Ishikawa (cell line): ENCODE results near the gene ACOD1.

Experiments used
- CEBPB ChIP-seq: IDR thresholded peaks from 2 replicates; pipeline ENCODE4 v1.6.1; 2012
- CREB1 ChIP-seq: IDR thresholded peaks from 2 replicates; pipeline ENCODE4 v1.6.1; 2012; ENCODE audit warnings: low read depth
- EP300 ChIP-seq: IDR thresholded peaks from 2 replicates; pipeline ENCODE4 v1.6.1; 2012; ENCODE audit warnings: borderline replicate concordance
- TAF1 ChIP-seq: IDR thresholded peaks from 2 replicates; pipeline ENCODE4 v1.6.1; 2012; ENCODE audit warnings: low read depth, mild to moderate bottlenecking
- TF ChIP-seq, protein P1 (sequence below): IDR thresholded peaks from 2 replicates; pipeline ENCODE4 v1.6.1; 2012

GRCh38 chr13:76929851-76930374, 18.4 kb upstream of the ACOD1 start:
- TF ChIP-seq EP300 (no peak), CEBPB (no peak), TAF1 (no peak), CREB1 (no peak)
- TF ChIP-seq, protein P1, sequence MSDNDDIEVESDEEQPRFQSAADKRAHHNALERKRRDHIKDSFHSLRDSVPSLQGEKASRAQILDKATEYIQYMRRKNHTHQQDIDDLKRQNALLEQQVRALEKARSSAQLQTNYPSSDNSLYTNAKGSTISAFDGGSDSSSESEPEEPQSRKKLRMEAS: no peak
